HG03135 (cell line): ENCODE results near the gene OXCT1.

Experiments
- ATAC-seq: cut with Tn5 transposase; IDR thresholded peaks from one replicate; pipeline ENCODE4 v1.9.1; 2021; ENCODE audit warnings: mild to moderate bottlenecking, moderate library complexity; ENCODE audit not compliant: unreplicated experiment

The OXCT1 gene

DNA sequence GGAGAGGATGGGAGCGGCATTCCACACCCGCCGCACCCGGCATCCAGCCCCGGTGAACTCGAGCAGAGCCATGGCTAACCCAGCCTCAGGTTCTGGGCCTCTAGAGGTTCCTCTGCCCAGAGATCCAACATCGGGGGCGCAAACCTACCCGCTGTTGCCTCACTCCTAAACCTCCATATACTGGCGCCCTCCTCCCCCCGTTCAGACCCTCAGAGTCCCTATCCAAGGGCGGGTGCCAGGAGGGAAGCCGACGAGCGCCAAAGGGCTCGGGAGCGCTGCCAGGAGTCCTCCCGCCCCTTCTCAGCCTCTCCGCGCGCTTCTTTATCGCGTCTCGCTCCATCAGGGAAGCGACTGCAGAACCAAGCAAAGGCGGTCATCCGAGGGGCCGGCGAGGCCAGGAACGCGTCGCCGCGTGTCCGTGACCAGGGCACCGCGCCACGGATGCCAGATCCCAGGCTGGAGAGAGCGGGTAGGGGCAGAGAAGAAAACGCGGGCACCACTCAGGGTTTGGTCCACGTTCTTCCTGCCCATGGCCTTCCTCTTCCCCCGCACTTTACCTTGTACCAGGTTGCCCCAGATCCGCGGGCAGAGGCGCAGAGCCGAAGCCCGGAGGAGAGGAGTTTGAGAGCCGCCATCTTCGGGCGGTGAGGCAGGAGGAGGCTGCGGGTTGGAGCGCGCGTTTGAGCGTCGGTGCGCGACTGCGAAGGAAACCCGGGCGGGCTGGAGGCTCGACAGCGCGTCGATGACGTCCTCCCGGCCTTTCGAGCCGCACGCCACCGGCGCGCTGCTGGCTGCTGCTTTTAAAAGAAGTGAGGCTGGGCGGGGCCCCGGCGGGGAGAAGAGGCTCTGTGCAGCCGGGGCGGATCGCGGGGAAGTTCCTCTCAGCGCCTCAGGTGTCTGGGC is at the start of gene OXCT1:
TSS of gene OXCT1 (minus strand) at position 702 of the 903 bp plus-strand sequence. CDS start at position 635, 67 bp downstream.
- ATAC-seq = peak; percentile 95

- ATAC-seq = no peak
Measured at GRCh38 chr5:41918105-41918504, 47.9 kb upstream of the OXCT1 start.

- ATAC-seq = no peak
Measured at GRCh38 chr5:41908374-41909079, 38.3 kb upstream of the OXCT1 start.

GRCh38 chr5:41906151-41906550 is 35.9 kb upstream of the OXCT1 start:
- no peak for ATAC-seq

DNA sequence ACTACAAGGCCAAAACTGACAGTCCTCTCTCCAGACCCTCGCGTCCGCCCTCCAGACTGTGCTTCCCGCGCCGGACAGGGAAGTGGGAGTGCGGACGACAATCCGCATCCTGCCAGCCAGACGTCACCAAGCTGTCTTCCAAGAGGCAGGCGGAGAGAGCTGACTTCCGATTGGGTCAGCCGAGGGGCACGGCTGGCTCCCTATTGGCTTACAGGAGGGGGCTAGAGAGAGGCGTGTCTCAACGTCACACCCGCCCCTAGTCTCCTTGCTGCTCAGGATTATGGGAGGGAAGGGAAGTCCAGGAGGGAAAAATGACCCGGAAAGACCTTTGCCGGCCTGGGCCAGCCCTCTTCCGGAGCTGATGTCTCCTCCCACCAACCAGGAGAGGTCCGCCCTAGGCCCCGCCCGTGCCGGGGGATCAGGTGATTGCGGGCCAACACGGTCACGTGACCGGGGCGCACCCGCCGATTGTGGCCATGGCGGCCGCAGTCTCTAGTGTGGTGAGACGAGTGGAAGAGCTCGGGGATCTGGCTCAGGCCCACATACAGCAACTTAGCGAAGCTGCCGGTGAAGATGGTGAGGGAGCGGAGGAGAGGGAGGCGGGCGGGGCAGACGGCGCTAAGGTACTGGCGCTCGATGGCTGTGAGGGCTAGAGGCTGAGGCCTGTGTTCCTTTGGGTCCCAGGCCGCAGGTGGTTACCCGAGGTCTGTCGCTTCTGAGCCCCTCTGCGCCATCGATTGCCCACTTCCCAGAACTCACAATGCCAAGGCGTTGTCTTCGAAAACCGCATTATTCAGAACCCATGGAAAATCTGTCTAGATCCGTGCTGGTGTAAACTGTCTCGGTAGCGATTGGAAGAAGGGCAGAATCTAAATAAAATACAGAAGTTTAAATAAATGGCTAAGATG is 33.9 kb upstream of the OXCT1 start, which contains the start of gene RIMOC1:
TSS of gene RIMOC1 (plus strand) at position 453 of the 908 bp plus-strand sequence. CDS start at position 477, 24 bp downstream.
- ATAC-seq = peak; percentile 99

- ATAC-seq = no peak
Measured at GRCh38 chr5:41903382-41903891, 33.2 kb upstream of the OXCT1 start.

DNA sequence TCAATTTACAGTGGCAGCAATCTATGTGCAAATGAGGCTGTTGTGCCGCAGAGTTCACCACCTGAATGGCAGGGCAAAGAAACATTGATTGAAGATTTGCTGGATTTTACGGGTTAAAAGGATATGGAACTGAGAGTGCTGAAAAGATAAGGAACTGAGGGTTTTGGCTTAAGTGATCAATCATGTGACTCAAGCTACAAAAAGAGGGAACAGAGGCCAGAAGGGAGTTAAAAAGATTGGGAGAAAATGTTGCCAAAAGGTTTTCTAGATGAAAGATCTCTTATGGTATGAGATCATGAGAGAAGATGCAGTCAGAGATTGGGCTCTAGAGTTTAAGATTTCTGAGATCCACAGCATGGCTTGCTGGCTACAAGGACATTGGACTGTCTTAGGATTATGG is 26.0 kb upstream of the OXCT1 start:
- no peak for ATAC-seq

DNA sequence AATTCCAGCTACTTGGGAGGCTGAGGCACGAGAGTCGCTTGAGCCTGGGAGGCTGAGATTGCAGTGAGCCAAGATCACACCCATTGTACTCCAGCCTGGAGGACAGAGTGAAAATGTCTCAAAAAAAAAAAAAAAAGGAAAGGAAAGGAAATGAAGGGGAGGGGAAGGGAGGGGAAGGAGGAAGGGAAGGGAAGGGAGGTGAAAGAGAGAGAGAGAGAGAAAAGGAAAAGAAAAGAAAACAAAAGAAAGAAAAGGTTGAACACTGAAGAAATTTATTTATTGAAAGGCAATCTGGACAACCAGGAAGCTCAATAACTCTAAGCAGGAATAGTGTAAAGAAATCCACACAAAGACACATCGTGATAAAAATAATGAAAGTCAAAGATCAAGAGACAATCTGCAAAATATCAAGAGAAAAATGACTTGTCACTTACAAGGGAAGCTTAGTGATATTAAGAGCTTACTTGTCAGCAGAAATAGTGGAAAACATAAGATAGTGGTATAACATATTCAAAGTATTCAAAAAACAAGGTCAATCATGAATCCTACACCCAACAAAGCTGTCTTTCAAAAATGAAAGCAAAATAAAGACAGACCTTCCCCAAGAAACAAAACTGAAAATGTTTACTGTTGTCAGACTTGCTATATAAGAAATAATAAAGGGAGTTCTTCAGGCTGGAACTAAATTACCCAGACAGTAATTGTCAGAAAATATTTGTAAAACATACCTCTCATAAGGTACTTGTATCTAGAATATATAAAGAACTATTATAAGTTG is 23.0 kb upstream of the OXCT1 start:
- ATAC-seq = peak; percentile 69

DNA sequence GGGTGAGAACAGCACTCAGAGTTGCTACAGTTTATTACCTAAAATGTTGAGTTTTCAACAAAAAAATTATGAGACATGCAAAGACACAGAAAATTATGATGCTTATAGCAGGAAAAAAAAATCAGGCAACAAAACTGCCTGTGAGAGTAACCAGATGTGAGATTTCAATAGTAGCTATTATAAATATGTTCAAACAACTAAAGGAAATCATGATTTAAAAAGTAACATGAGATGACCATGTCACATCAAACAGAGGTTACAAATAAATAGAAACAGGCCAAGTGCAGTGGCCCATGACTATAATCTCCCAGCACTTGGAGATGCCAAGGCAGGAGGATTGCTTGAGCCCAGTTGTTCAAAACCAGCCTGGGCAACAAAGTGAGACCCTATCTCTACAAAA is 21.8 kb upstream of the OXCT1 start:
- no peak for ATAC-seq

GRCh38 chr5:41891066-41891707 is 21.0 kb upstream of the OXCT1 start:
- ATAC-seq = no peak

GRCh38 chr5:41885286-41885685 is 15.1 kb upstream of the OXCT1 start:
- ATAC-seq = no peak

GRCh38 chr5:41883936-41884335 is 13.7 kb upstream of the OXCT1 start:
- ATAC-seq = no peak

DNA sequence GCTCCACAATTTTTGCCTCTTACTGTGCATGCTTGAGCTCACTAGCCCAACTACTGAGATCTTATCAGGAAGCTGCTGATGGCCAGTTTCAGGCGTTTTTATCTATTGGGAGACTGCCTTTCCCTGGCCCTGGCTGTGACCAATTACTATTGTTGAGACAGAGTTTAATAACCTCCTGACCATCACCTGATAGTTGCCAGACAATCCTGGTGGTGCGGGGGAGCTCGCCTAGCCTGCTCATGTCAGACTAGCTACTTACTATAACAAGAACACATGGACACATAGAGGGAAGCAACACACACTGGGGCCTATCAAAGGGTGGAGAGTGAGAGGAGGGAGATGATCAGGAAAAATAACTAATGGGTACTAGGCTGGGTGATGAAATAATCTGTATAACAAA is 13.0 kb upstream of the OXCT1 start:
- no peak for ATAC-seq

DNA sequence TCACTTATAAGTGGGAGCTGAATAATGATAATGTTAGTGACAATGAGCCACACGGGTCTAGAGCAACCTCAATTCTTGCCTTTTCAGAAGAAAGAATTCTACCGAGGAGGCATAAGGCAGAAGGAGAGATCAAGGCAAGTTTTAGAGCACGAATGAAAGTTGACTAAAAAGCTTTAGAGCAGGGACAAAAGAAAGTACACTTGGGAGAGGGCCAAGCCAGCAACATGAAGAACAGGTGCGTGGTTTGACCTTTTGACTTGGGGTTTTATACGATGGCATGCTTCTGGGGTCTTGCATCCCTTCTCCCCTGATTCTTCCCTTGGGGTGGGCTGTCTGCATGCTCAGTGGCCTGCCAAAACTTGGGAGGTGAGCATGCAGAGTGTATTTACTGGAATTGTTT is 12.5 kb upstream of the OXCT1 start:
- no peak for ATAC-seq

DNA sequence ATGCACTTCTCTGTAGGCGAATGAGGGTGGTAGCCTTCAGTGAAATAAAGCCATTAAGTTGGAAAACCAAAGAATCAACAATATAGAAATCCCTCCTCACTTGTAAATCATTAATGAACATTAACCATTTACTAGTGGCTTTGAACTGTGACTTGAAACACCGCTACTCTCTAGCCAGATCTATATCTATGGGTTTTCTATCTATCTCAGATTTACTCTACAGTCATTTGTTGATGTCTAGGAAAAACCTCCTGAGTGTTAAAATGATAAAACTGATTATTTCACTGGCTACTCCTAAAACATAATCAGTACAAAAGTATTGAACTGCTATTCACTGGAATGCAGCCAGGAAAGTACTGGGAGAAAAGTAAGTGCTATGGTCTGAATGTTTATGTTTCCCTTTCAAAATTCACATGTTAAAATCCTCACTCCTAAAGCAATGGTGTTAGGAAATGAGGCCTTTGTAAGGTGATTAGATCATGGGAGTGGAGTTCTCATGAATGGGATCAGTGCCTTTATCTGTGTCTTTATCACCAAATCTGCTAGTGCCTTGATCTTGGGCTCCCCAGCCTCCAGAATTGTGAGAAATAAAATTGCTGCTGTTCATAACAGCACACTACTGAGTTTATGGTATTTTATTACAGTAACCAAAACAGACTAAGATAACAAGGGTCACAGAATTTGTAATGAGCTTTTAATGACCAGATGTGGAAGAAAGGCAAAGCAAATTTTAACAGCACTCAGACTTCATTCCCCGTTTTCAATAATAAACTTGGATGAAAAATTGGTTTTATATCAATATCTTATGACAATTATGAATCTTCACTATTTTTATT is 8.6 kb upstream of the OXCT1 start:
- peak; percentile 61 for ATAC-seq

DNA sequence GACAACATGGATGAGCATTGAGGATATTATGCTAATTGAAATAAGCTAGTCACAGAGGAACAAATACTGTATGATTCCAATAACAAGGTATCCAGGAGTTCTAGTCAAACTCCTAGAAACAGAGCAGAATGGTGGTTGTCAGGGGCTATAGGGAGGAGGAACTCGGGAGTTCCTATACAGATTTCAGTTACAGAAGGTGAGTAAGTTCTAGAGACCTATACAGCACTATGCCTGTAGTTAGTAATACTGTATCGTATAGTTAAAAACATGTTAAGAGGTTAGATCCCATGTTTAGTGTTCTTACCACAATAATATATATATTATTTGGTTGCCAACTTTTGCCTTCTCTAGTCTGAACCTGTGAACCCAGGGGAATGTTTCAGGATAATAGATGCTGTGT is 7.9 kb upstream of the OXCT1 start:
- peak; percentile 45 for ATAC-seq

DNA sequence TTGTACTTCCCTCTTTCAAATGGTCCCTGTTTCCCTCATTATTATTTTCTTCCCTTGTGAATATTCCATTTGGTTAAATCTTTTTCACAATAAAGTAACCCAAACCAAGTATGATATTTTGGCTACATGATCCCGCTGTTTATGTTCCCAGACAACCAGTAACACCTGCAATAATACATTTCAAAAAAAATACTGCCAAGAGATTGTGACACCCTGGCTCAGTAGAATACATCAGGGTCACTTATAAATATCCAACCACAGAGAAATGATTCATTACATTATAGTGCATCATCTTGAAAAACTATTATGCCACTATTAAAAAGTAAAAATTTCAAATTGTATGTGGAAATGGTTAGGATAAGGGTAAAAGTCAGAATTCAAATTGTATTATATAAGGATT is 7.2 kb upstream of the OXCT1 start:
- ATAC-seq = no peak

- ATAC-seq = no peak
Measured at GRCh38 chr5:41876678-41877077, 6.5 kb upstream of the OXCT1 start.

DNA sequence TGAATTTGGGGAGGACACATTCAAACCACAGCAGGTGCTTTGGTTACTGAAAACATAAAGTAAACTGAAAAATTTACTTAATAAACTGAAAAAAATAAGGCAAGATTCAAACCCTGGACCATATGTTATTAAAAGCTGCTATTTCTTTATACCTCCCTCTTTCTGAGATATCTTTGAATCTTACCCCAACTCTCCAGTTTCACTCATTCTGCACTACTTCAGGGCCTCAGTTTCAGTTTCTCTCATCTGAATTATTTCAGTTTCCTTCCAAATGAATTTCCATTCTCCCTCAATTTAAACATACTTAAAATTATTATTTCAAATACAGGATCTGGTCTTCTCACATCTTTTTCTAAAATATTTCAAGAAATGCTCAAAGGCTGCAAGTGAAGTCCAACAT is 4.9 kb upstream of the OXCT1 start:
- no peak for ATAC-seq
